ENCODE measurements around the gene CLDN24. TPM values are rescaled to one million over a fixed set of nuclear protein-coding genes. Genes with fewer than 3 reads are reported as not detected.

Gene CLDN24
- total RNA-seq, 1 experiment from 2014 or later, result not detected

DNA sequence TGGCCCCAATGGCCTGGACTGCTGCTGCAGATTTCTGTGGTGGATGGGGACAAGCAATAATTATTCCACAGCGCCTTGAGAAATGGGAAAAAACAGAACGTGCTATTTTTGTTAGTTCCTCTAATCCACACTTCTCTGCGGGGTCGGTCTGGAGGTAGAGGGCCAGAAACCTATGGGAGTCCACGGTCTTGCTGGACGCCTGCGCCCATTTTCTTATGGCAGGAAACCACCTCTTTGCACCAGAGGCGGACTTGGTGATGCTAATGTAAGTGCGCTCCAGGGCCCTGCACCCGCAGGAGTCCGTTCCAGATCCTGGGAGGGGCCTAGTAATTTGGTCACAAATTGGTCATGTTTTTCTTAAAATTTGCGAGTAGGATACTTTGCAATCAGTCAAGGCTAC, 25.9 kb upstream of the CLDN24 start (continued):
- no peak for TF ChIP-seq USF1 (CRISPR knock-in tag; IDR thresholded peaks at IDR 0.05)
- TF ChIP-seq HMGA2 (CRISPR knock-in tag; IDR thresholded peaks at IDR 0.05), result no peak
- TF ChIP-seq GRHL2 (CRISPR knock-in tag; IDR thresholded peaks at IDR 0.05; ENCODE audit: insufficient replicate concordance, severe bottlenecking), result no peak
- TF ChIP-seq, protein P1, sequence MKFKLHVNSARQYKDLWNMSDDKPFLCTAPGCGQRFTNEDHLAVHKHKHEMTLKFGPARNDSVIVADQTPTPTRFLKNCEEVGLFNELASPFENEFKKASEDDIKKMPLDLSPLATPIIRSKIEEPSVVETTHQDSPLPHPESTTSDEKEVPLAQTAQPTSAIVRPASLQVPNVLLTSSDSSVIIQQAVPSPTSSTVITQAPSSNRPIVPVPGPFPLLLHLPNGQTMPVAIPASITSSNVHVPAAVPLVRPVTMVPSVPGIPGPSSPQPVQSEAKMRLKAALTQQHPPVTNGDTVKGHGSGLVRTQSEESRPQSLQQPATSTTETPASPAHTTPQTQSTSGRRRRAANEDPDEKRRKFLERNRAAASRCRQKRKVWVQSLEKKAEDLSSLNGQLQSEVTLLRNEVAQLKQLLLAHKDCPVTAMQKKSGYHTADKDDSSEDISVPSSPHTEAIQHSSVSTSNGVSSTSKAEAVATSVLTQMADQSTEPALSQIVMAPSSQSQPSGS (CRISPR knock-in tag; IDR thresholded peaks at IDR 0.05; ENCODE audit: borderline replicate concordance, low read depth), result no peak

GRCh38 chr4:183347566-183347965, 25.3 kb upstream of the CLDN24 start:
- Mint-ChIP-seq H3K4me3 (no peak overlapping the region), H3K9me3 (no peaks in the 10 kb centered on the region), H3K36me3 (no peaks in the 10 kb centered on the region), H3K27ac (no peak overlapping the region), H3K27me3 (ENCODE audit: low read depth) (no peaks in the 10 kb centered on the region), H3K4me1 (no peaks in the 10 kb centered on the region)
- ChIA-PET POLR2A (no interaction called here), CTCF (no interaction called here)
- no peak for TF ChIP-seq MXD4 (CRISPR knock-in tag; IDR thresholded peaks at IDR 0.05; ENCODE audit: borderline replicate concordance)
- no peak for TF ChIP-seq NFATC4 (CRISPR knock-in tag; IDR thresholded peaks at IDR 0.05)
- no peak for TF ChIP-seq ETV6 (CRISPR knock-in tag; IDR thresholded peaks at IDR 0.05)
- TF ChIP-seq ZNF512 (CRISPR knock-in tag; IDR thresholded peaks at IDR 0.05; ENCODE audit: borderline replicate concordance), result no peak
- TF ChIP-seq, protein P2, sequence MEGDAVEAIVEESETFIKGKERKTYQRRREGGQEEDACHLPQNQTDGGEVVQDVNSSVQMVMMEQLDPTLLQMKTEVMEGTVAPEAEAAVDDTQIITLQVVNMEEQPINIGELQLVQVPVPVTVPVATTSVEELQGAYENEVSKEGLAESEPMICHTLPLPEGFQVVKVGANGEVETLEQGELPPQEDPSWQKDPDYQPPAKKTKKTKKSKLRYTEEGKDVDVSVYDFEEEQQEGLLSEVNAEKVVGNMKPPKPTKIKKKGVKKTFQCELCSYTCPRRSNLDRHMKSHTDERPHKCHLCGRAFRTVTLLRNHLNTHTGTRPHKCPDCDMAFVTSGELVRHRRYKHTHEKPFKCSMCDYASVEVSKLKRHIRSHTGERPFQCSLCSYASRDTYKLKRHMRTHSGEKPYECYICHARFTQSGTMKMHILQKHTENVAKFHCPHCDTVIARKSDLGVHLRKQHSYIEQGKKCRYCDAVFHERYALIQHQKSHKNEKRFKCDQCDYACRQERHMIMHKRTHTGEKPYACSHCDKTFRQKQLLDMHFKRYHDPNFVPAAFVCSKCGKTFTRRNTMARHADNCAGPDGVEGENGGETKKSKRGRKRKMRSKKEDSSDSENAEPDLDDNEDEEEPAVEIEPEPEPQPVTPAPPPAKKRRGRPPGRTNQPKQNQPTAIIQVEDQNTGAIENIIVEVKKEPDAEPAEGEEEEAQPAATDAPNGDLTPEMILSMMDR (IDR thresholded peaks at IDR 0.05), result no peak
- no peak for TF ChIP-seq EMX1 (CRISPR knock-in tag; IDR thresholded peaks at IDR 0.05)
- TF ChIP-seq HMGXB4 (CRISPR knock-in tag; IDR thresholded peaks at IDR 0.05), result no peak
- TF ChIP-seq, protein P3, sequence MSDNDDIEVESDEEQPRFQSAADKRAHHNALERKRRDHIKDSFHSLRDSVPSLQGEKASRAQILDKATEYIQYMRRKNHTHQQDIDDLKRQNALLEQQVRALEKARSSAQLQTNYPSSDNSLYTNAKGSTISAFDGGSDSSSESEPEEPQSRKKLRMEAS (CRISPR knock-in tag; IDR thresholded peaks at IDR 0.05), result no peak
- TF ChIP-seq CREM (CRISPR knock-in tag; IDR thresholded peaks at IDR 0.05), result no peak
- TF ChIP-seq GABPB1 (CRISPR knock-in tag; IDR thresholded peaks at IDR 0.05), result no peak
- no peak for TF ChIP-seq PRDM15 (CRISPR knock-in tag; IDR thresholded peaks at IDR 0.05)
- no peak for TF ChIP-seq ZNF396 (CRISPR knock-in tag; IDR thresholded peaks at IDR 0.05; ENCODE audit: borderline replicate concordance)
- no peak for TF ChIP-seq JUN (CRISPR knock-in tag; IDR thresholded peaks at IDR 0.05)
- no peak for TF ChIP-seq ATF3 (CRISPR knock-in tag; conservative IDR thresholded peaks at IDR 0.05)
- no peak for TF ChIP-seq TP53 (CRISPR knock-in tag; IDR thresholded peaks at IDR 0.05)
- TF ChIP-seq TCF7 (CRISPR knock-in tag; IDR thresholded peaks at IDR 0.05; ENCODE audit: low read depth), result no peak
- no peak for TF ChIP-seq ZNF219 (CRISPR knock-in tag; IDR thresholded peaks at IDR 0.05; ENCODE audit: borderline replicate concordance)
- no peak for TF ChIP-seq ZNF232 (CRISPR knock-in tag; IDR thresholded peaks at IDR 0.05)
- TF ChIP-seq, protein P4, sequence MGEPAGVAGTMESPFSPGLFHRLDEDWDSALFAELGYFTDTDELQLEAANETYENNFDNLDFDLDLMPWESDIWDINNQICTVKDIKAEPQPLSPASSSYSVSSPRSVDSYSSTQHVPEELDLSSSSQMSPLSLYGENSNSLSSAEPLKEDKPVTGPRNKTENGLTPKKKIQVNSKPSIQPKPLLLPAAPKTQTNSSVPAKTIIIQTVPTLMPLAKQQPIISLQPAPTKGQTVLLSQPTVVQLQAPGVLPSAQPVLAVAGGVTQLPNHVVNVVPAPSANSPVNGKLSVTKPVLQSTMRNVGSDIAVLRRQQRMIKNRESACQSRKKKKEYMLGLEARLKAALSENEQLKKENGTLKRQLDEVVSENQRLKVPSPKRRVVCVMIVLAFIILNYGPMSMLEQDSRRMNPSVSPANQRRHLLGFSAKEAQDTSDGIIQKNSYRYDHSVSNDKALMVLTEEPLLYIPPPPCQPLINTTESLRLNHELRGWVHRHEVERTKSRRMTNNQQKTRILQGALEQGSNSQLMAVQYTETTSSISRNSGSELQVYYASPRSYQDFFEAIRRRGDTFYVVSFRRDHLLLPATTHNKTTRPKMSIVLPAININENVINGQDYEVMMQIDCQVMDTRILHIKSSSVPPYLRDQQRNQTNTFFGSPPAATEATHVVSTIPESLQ (CRISPR knock-in tag; IDR thresholded peaks at IDR 0.05), result no peak
- DNase-seq (ENCODE audit: low spot score) (no peak), ATAC-seq (no peak)
